ENCODE data around the gene LMO7.
"Not testable (repeated sequence)": the region's sequence is repeated elsewhere in the genome, so short reads cannot be mapped to it uniquely, and the experiment has no call there.

LMO7 gene

GRCh38 chr13:75725736-75726135 is 89.6 kb downstream of the LMO7 start:
- Histone ChIP-seq H3K27me3 (ENCODE audit: control insufficient read depth in 5 of 5, insufficient read depth in 4 of 5, low read length in 5 of 5) (no peaks in the 10 kb centered on the region), H3K27ac (ENCODE audit: low read depth, low read length) (no peak overlapping the region), H3K36me3 (ENCODE audit: control insufficient read depth in 5 of 5, insufficient read depth in 5 of 5, low read length in 5 of 5) (no peaks in the 10 kb centered on the region), H3K4me1 (ENCODE audit: control insufficient read depth in 5 of 5, insufficient read depth in 5 of 5, low read length in 5 of 5) (no peaks in the 10 kb centered on the region), H3K4me3 (ENCODE audit: low read depth in 1 of 5, low read length in 5 of 5) (no peak overlapping the region), H3K9ac (ENCODE audit: low read length in 5 of 5) (no peak overlapping the region), H3K9me3 (ENCODE audit: control insufficient read depth in 5 of 5, low read length in 5 of 5) (no peaks in the 10 kb centered on the region)

- no peak overlapping the region for H3K9ac ChIP-seq (ENCODE audit: low read length in 5 of 5)
- no peaks in the 10 kb centered on the region for H3K9me3 ChIP-seq (ENCODE audit: control insufficient read depth in 5 of 5, low read length in 5 of 5)
- no peak overlapping the region for H3K27ac ChIP-seq (ENCODE audit: low read depth, low read length)
- no peaks in the 10 kb centered on the region for H3K27me3 ChIP-seq (ENCODE audit: control insufficient read depth in 5 of 5, insufficient read depth in 4 of 5, low read length in 5 of 5)
- no peaks in the 10 kb centered on the region for H3K36me3 ChIP-seq (ENCODE audit: control insufficient read depth in 5 of 5, insufficient read depth in 5 of 5, low read length in 5 of 5)
- H3K4me1 ChIP-seq (ENCODE audit: control insufficient read depth in 5 of 5, insufficient read depth in 5 of 5, low read length in 5 of 5): no peaks in the 10 kb centered on the region
- no peak overlapping the region for H3K4me3 ChIP-seq (ENCODE audit: low read depth in 1 of 5, low read length in 5 of 5)
Observed at GRCh38 chr13:75726306-75726705, 90.2 kb downstream of the LMO7 start.

GRCh38 chr13:75733113-75733512 is 97.0 kb downstream of the LMO7 start:
- H3K4me1 ChIP-seq (ENCODE audit: control insufficient read depth in 5 of 5, insufficient read depth in 5 of 5, low read length in 5 of 5); H3K4me3 ChIP-seq (ENCODE audit: low read depth in 1 of 5, low read length in 5 of 5); H3K27ac ChIP-seq (ENCODE audit: low read depth, low read length); H3K27me3 ChIP-seq (ENCODE audit: control insufficient read depth in 5 of 5, insufficient read depth in 4 of 5, low read length in 5 of 5); H3K9me3 ChIP-seq (ENCODE audit: control insufficient read depth in 5 of 5, low read length in 5 of 5); H3K9ac ChIP-seq (ENCODE audit: low read length in 5 of 5); H3K36me3 ChIP-seq (ENCODE audit: control insufficient read depth in 5 of 5, insufficient read depth in 5 of 5, low read length in 5 of 5): not testable (repeated sequence)

DNA sequence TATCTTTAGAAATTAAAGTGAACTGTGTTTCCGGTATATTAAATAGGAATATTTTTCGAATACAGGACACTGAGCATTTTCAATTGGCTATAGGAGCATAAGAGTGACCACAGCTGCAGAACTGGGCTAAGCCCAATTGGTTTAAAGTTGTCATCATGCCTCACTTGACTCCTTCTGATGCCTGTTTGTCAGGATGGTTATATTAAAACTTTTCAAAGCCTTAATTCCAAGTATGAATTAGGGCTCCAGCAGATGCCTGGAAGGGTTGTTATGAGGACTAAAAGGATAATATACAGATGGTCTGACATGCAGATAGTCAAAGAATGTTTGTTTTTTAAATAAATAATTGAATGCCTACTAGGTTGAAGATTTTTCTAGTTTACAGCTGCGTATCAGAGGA is 100.0 kb downstream of the LMO7 start:
- H3K9me3 ChIP-seq (ENCODE audit: control insufficient read depth in 5 of 5, low read length in 5 of 5): peaks cover 0 to 4% (median 0%) of the 10 kb centered on the region in 5 donors
- H3K4me1 ChIP-seq (ENCODE audit: control insufficient read depth in 5 of 5, insufficient read depth in 5 of 5, low read length in 5 of 5): no peaks in the 10 kb centered on the region
- H3K27ac ChIP-seq (ENCODE audit: low read depth, low read length): no peak overlapping the region
- no peak overlapping the region for H3K9ac ChIP-seq (ENCODE audit: low read length in 5 of 5)
- H3K27me3 ChIP-seq (ENCODE audit: control insufficient read depth in 5 of 5, insufficient read depth in 4 of 5, low read length in 5 of 5): no peaks in the 10 kb centered on the region
- H3K4me3 ChIP-seq (ENCODE audit: low read depth in 1 of 5, low read length in 5 of 5): no peak overlapping the region
- no peaks in the 10 kb centered on the region for H3K36me3 ChIP-seq (ENCODE audit: control insufficient read depth in 5 of 5, insufficient read depth in 5 of 5, low read length in 5 of 5)

DNA sequence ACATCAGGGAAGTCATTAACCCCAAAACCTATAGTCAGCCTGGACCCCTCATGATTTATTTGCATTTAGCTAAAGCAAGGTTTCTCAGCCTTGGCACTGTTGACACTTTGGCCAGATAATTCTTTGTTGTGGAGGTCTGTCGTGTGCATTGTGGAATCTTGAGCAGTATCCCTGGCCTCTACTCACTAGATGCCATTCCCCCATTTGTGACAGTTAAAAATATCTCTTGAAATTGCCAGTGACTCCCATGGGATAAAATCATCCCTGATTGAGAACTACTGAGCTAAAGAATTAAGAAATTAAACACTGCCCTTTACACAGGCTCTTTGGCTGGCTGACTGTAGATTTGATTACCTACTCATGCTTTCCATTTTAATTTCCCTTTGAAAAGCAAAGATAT is 102.7 kb downstream of the LMO7 start:
- no peak overlapping the region for H3K27ac ChIP-seq (ENCODE audit: low read depth, low read length)
- no peak overlapping the region for H3K4me3 ChIP-seq (ENCODE audit: low read depth in 1 of 5, low read length in 5 of 5)
- H3K27me3 ChIP-seq (ENCODE audit: control insufficient read depth in 5 of 5, insufficient read depth in 4 of 5, low read length in 5 of 5): no peaks in the 10 kb centered on the region
- H3K36me3 ChIP-seq (ENCODE audit: control insufficient read depth in 5 of 5, insufficient read depth in 5 of 5, low read length in 5 of 5): no peaks in the 10 kb centered on the region
- no peak overlapping the region for H3K9ac ChIP-seq (ENCODE audit: low read length in 5 of 5)
- H3K9me3 ChIP-seq (ENCODE audit: control insufficient read depth in 5 of 5, low read length in 5 of 5): peaks cover 0 to under 1% (median 0%) of the 10 kb centered on the region in 5 donors
- no peaks in the 10 kb centered on the region for H3K4me1 ChIP-seq (ENCODE audit: control insufficient read depth in 5 of 5, insufficient read depth in 5 of 5, low read length in 5 of 5)

DNA sequence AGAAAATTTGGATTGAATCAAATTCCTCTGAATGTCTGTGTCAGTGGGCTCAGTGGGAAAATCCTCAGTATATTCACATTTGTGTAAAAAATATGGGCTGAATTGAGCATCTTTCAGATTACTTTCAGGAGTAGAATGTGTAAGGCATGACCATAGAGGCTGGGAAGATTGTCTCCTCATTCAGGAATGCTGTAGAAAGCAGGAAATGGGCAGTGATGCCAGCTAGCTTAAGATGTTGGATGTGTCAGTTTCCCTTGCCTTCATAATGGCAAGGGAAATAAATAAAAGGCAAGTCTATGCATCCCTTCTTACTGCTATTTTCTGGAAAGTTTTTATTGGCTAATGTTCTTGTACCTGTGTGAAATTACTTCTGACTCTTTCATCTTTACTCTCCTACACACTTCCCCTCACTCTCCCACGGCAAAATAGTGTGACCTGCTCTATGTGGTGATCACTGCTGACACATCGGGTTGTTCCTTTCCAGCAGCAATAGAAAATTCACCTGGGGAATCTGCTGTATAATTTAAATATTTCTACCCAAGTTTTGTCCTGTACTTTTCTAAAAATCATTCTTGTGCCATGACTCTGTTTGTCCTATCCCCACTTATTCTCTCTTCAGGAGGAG is 103.2 kb downstream of the LMO7 start:
- H3K27ac ChIP-seq (ENCODE audit: low read depth, low read length): no peak overlapping the region
- no peak overlapping the region for H3K4me3 ChIP-seq (ENCODE audit: low read depth in 1 of 5, low read length in 5 of 5)
- no peaks in the 10 kb centered on the region for H3K9me3 ChIP-seq (ENCODE audit: control insufficient read depth in 5 of 5, low read length in 5 of 5)
- no peak overlapping the region for H3K9ac ChIP-seq (ENCODE audit: low read length in 5 of 5)
- H3K27me3 ChIP-seq (ENCODE audit: control insufficient read depth in 5 of 5, insufficient read depth in 4 of 5, low read length in 5 of 5): no peaks in the 10 kb centered on the region
- H3K36me3 ChIP-seq (ENCODE audit: control insufficient read depth in 5 of 5, insufficient read depth in 5 of 5, low read length in 5 of 5): no peaks in the 10 kb centered on the region
- no peaks in the 10 kb centered on the region for H3K4me1 ChIP-seq (ENCODE audit: control insufficient read depth in 5 of 5, insufficient read depth in 5 of 5, low read length in 5 of 5)

DNA sequence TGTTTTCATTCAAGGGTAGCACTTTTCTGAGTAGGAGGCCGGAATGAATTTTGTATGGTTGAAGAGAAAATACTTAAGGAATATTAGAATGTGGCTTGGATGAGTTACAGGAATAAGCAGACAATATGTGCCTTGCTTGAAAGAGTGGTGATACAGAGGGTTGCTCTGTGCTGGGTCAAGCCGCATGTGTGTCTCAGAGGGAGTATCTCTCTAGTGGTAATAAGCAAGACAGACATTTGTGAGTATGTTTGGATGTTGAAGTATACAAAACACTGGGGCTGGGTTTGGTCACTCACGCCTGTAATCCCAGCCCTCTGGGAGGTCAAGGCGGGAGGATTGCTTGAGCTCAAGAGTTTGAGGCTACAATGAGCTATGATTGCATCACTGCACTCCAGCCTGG is 103.9 kb downstream of the LMO7 start:
- H3K4me3 ChIP-seq (ENCODE audit: low read depth in 1 of 5, low read length in 5 of 5): no peak overlapping the region

DNA sequence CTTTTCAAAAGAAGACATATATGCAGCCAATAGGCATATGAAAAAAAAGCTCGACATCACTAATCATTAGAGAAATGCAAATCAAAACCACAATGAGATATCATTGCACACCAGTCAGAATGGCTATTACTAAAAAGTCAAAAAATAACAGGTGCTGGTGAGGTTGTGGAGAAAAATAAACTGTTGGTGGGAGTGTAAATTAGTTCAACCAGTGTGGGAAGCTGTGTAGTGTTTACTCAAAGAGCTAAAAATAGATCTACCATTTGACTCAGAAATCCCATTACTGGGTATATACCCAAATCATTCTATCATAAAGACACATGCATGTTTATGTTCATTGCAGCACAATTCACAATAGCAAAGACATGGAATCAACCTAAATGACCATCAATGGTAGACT is 106.9 kb downstream of the LMO7 start:
- not testable (repeated sequence) for H3K4me1 ChIP-seq (ENCODE audit: control insufficient read depth in 5 of 5, insufficient read depth in 5 of 5, low read length in 5 of 5); H3K27ac ChIP-seq (ENCODE audit: low read depth, low read length); H3K9ac ChIP-seq (ENCODE audit: low read length in 5 of 5); H3K9me3 ChIP-seq (ENCODE audit: control insufficient read depth in 5 of 5, low read length in 5 of 5); H3K36me3 ChIP-seq (ENCODE audit: control insufficient read depth in 5 of 5, insufficient read depth in 5 of 5, low read length in 5 of 5); H3K27me3 ChIP-seq (ENCODE audit: control insufficient read depth in 5 of 5, insufficient read depth in 4 of 5, low read length in 5 of 5); H3K4me3 ChIP-seq (ENCODE audit: low read depth in 1 of 5, low read length in 5 of 5)

More for the DNA sequence above, 103.9 kb downstream of the LMO7 start:
- no peaks in the 10 kb centered on the region for H3K4me1 ChIP-seq (ENCODE audit: control insufficient read depth in 5 of 5, insufficient read depth in 5 of 5, low read length in 5 of 5)
- no peak overlapping the region for H3K27ac ChIP-seq (ENCODE audit: low read depth, low read length)
- H3K9me3 ChIP-seq (ENCODE audit: control insufficient read depth in 5 of 5, low read length in 5 of 5): peaks cover 0 to 4% (median 0%) of the 10 kb centered on the region in 5 donors
- H3K36me3 ChIP-seq (ENCODE audit: control insufficient read depth in 5 of 5, insufficient read depth in 5 of 5, low read length in 5 of 5): no peaks in the 10 kb centered on the region
- H3K9ac ChIP-seq (ENCODE audit: low read length in 5 of 5): no peak overlapping the region
- no peaks in the 10 kb centered on the region for H3K27me3 ChIP-seq (ENCODE audit: control insufficient read depth in 5 of 5, insufficient read depth in 4 of 5, low read length in 5 of 5)

DNA sequence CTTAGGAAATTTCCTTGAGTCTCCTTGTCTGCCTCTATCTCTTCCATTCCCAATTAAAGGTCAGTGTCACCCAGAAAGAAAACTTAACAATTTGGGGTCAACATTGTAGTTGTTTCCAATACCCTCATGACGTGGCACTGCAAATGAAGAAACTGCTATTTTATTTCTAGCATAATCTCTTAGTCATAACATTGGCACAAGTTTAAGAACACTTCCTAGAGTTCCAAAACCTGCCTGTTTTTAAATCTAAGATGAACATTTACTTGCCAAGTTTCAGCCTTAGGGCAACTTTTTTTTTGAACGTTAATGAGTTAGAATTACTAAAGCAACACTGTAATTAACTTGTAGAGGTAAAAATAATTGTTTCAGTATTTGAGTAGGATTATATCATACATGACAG is 108.0 kb downstream of the LMO7 start:
- Histone ChIP-seq H3K27me3 (ENCODE audit: control insufficient read depth in 5 of 5, insufficient read depth in 4 of 5, low read length in 5 of 5) (no peaks in the 10 kb centered on the region), H3K9ac (ENCODE audit: low read length in 5 of 5) (no peak overlapping the region), H3K36me3 (ENCODE audit: control insufficient read depth in 5 of 5, insufficient read depth in 5 of 5, low read length in 5 of 5) (no peaks in the 10 kb centered on the region), H3K4me1 (ENCODE audit: control insufficient read depth in 5 of 5, insufficient read depth in 5 of 5, low read length in 5 of 5) (no peaks in the 10 kb centered on the region), H3K9me3 (ENCODE audit: control insufficient read depth in 5 of 5, low read length in 5 of 5) (peaks cover 0 to 4% (median 0%) of the 10 kb centered on the region in 5 donors), H3K27ac (ENCODE audit: low read depth, low read length) (no peak overlapping the region), H3K4me3 (ENCODE audit: low read depth in 1 of 5, low read length in 5 of 5) (no peak overlapping the region)

DNA sequence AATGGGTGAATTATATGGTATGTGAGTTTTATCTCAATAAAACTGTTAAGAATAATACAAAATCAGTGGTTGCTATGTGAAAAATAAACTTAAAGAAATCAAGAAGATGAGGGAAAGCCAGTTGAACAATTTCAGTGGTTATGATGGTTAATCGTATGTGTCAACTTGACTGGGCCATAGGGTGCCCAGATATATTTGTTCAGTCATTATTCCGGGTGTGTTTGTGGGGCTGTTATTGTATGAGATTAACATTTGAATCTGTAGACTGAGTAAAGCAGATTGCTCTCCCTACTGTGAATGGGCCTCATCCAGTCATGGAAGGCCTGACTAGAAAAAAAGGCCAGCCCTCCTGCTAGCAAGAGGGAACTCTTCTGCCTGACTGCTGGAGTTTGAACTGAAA is 109.3 kb downstream of the LMO7 start:
- H3K27ac ChIP-seq (ENCODE audit: low read depth, low read length): no peak overlapping the region
- H3K36me3 ChIP-seq (ENCODE audit: control insufficient read depth in 5 of 5, insufficient read depth in 5 of 5, low read length in 5 of 5): no peaks in the 10 kb centered on the region
- H3K4me3 ChIP-seq (ENCODE audit: low read depth in 1 of 5, low read length in 5 of 5): no peak overlapping the region
- no peaks in the 10 kb centered on the region for H3K27me3 ChIP-seq (ENCODE audit: control insufficient read depth in 5 of 5, insufficient read depth in 4 of 5, low read length in 5 of 5)
- H3K9ac ChIP-seq (ENCODE audit: low read length in 5 of 5): no peak overlapping the region
- peaks cover 0 to 4% (median 0%) of the 10 kb centered on the region in 5 donors for H3K9me3 ChIP-seq (ENCODE audit: control insufficient read depth in 5 of 5, low read length in 5 of 5)
- peaks cover 0 to 8% (median 4%) of the 10 kb centered on the region in 5 donors for H3K4me1 ChIP-seq (ENCODE audit: control insufficient read depth in 5 of 5, insufficient read depth in 5 of 5, low read length in 5 of 5)

GRCh38 chr13:75748874-75749273 is 112.7 kb downstream of the LMO7 start:
- Histone ChIP-seq H3K27me3 (ENCODE audit: control insufficient read depth in 5 of 5, insufficient read depth in 4 of 5, low read length in 5 of 5) (no peaks in the 10 kb centered on the region), H3K27ac (ENCODE audit: low read depth, low read length) (no peak overlapping the region), H3K9me3 (ENCODE audit: control insufficient read depth in 5 of 5, low read length in 5 of 5) (peaks cover 0 to 4% (median 0%) of the 10 kb centered on the region in 5 donors), H3K9ac (ENCODE audit: low read length in 5 of 5) (no peak overlapping the region), H3K36me3 (ENCODE audit: control insufficient read depth in 5 of 5, insufficient read depth in 5 of 5, low read length in 5 of 5) (no peaks in the 10 kb centered on the region), H3K4me3 (ENCODE audit: low read depth in 1 of 5, low read length in 5 of 5) (no peak overlapping the region), H3K4me1 (ENCODE audit: control insufficient read depth in 5 of 5, insufficient read depth in 5 of 5, low read length in 5 of 5) (peaks cover 0 to 8% (median 4%) of the 10 kb centered on the region in 5 donors)

Data from subcutaneous abdominal adipose tissue (tissue), 5 donors.